IMR-90 (cell line): ENCODE results near the gene MSANTD4. TPM values are rescaled to one million over a fixed set of nuclear protein-coding genes. Genes with fewer than 3 reads are reported as not detected.

Source experiments
- ATAC-seq: fragments of 200-7000 bp; cut with Tn5 transposase; 2 replicates; pipeline ENCODE4 v1.9.1; 2020; ENCODE audit warnings: low read depth, mild to moderate bottlenecking, moderate library complexity
- BruUV-seq: library from RNA; stranded (reverse); fragments of 400-500 nt; replicated peaks from 2 replicates; lab custom pipeline; 2021; lab: Mats Ljungman, UMichigan
- CTCF ChIA-PET: fragments of 300-600 bp; formaldehyde crosslinking; extraction: SDS; loops from one replicate; lab custom pipeline; 2021; ENCODE audit warnings: antibody characterized with exemption; lab: Yijun Ruan, JAX
- POLR2A ChIA-PET: fragments of 300-600 bp; sonication (Branson Sonifier 250); formaldehyde crosslinking; loops from one replicate; lab custom pipeline; 2022; ENCODE audit warnings: antibody characterized with exemption; ENCODE audit not compliant: unreplicated experiment; lab: Charles Lee
- DNase-seq: peaks from one replicate; pipeline ENCODE4 v3.0.0; 2013
- H2AFZ ChIP-seq: replicated peaks from 2 replicates; pipeline ENCODE3; 2013; ENCODE audit warnings: low read length, mild to moderate bottlenecking; ENCODE audit not compliant: poor library complexity
- H2AK5ac ChIP-seq: 2 replicates; pipeline ENCODE4 v1.6.1; 2013; ENCODE audit warnings: low read depth, low read length, inconsistent platforms
- H2AK9ac ChIP-seq: replicated peaks from 2 replicates; pipeline ENCODE3; 2013; ENCODE audit warnings: mild to moderate bottlenecking, low read depth, low read length, moderate library complexity; ENCODE audit not compliant: poor library complexity
- H2BK120ac ChIP-seq: 2 replicates; pipeline ENCODE4 v1.6.1; 2013; ENCODE audit warnings: low read depth, low read length, inconsistent platforms
- H2BK15ac ChIP-seq: 3 replicates; pipeline ENCODE4 v1.6.1; 2013; ENCODE audit warnings: low read depth, low read length, inconsistent platforms
- H2BK20ac ChIP-seq: 2 replicates; pipeline ENCODE4 v1.6.1; 2013; ENCODE audit warnings: low read depth, mild to moderate bottlenecking, inconsistent platforms, low read length, moderate library complexity
- H2BK5ac ChIP-seq: 2 replicates; pipeline ENCODE4 v1.6.1; 2013; ENCODE audit warnings: mild to moderate bottlenecking, low read depth, low read length, inconsistent platforms; ENCODE audit not compliant: poor library complexity, severe bottlenecking
- H3K14ac ChIP-seq: replicated peaks from 2 replicates; pipeline ENCODE4 v1.6.1; 2013; ENCODE audit warnings: low read depth, low read length, inconsistent platforms
- H3K18ac ChIP-seq: 2 replicates; pipeline ENCODE4 v1.6.1; 2013; ENCODE audit warnings: low read depth, low read length, control low read depth
- H3K23ac ChIP-seq: 2 replicates; pipeline ENCODE4 v1.6.1; 2013; ENCODE audit warnings: low read depth, low read length, inconsistent platforms
- H3K27ac ChIP-seq: 2 replicates; pipeline ENCODE4 v1.5.1; 2013; ENCODE audit warnings: mild to moderate bottlenecking, control low read depth, low read length; ENCODE audit not compliant: insufficient read depth
- H3K27me3 ChIP-seq: 2 replicates; pipeline ENCODE4 v1.6.1; 2013; ENCODE audit warnings: low read length; ENCODE audit not compliant: control insufficient read depth, insufficient read depth
- H3K36me3 ChIP-seq: 2 replicates; pipeline ENCODE4 v1.6.1; 2013; ENCODE audit warnings: low read length, mixed read lengths; ENCODE audit not compliant: control insufficient read depth, insufficient read depth
- H3K4ac ChIP-seq: 2 replicates; pipeline ENCODE4 v1.6.1; 2013; ENCODE audit warnings: low read depth, low read length, inconsistent platforms
- H3K4me1 ChIP-seq: 2 replicates; pipeline ENCODE4 v1.6.1; 2013; ENCODE audit warnings: low read length, mixed read lengths; ENCODE audit not compliant: control insufficient read depth, insufficient read depth
- H3K4me2 ChIP-seq: 2 replicates; pipeline ENCODE4 v1.6.1; 2013; ENCODE audit warnings: low read depth, mild to moderate bottlenecking, control low read depth, low read length, moderate library complexity
- H3K4me3 ChIP-seq: 2 replicates; pipeline ENCODE4 v1.5.1; 2013; ENCODE audit warnings: low read depth, mild to moderate bottlenecking, control low read depth, low read length, moderate library complexity; ENCODE audit not compliant: insufficient read depth
- H3K56ac ChIP-seq: 2 replicates; pipeline ENCODE4 v1.6.1; 2013; ENCODE audit warnings: low read length, inconsistent platforms; ENCODE audit not compliant: insufficient read depth; ENCODE audit errors: extremely low read depth
- H3K79me1 ChIP-seq, 2 experiments: 2 replicates each; pipeline ENCODE4 v1.6.1; 2013; ENCODE audit warnings: low read length in 2 of 2, inconsistent platforms in 1 of 2, low read depth in 1 of 2
- H3K9ac ChIP-seq: 2 replicates; pipeline ENCODE4 v1.6.1; 2013; ENCODE audit warnings: low read depth, low read length, control low read depth
- H3K9me1 ChIP-seq: 2 replicates; pipeline ENCODE4 v1.6.1; 2013; ENCODE audit warnings: low read length, inconsistent platforms; ENCODE audit not compliant: insufficient read depth
- H3K9me3 ChIP-seq: 2 replicates; pipeline ENCODE4 v1.6.1; 2013; ENCODE audit warnings: low read length; ENCODE audit not compliant: control insufficient read depth, insufficient read depth
- H4K20me1 ChIP-seq: 2 replicates; pipeline ENCODE4 v1.6.1; 2013; ENCODE audit warnings: low read length, inconsistent platforms; ENCODE audit not compliant: insufficient read depth
- H4K5ac ChIP-seq: 2 replicates; pipeline ENCODE4 v1.6.1; 2013; ENCODE audit warnings: mild to moderate bottlenecking, low read depth, low read length, control low read depth
- H4K8ac ChIP-seq, 2 experiments: 2 replicates each; pipeline ENCODE4 v1.6.1; 2013; ENCODE audit warnings: low read depth in 2 of 2, low read length in 2 of 2, control low read depth in 1 of 2, inconsistent platforms in 1 of 2
- H4K91ac ChIP-seq: 2 replicates; pipeline ENCODE4 v1.6.1; 2013; ENCODE audit warnings: low read depth, low read length, inconsistent platforms; ENCODE audit not compliant: insufficient read depth
- BHLHE40 ChIP-seq: fragments of 150-350 bp; IDR thresholded peaks from 2 replicates; pipeline ENCODE4 v1.6.1; 2016; ENCODE audit warnings: mild to moderate bottlenecking, low read depth, low read length
- CEBPB ChIP-seq: IDR thresholded peaks from 2 replicates; pipeline ENCODE4 v1.6.1; 2012; ENCODE audit warnings: low read depth, low read length, improper control_type of control experiment
- ELK1 ChIP-seq: fragments of 150-350 bp; IDR thresholded peaks from 2 replicates; pipeline ENCODE4 v1.6.1; 2016; ENCODE audit warnings: low read depth, mild to moderate bottlenecking, low read length, moderate library complexity, borderline replicate concordance
- FOS ChIP-seq: fragments of 150-350 bp; IDR thresholded peaks from 2 replicates; pipeline ENCODE4 v1.6.1; 2016; ENCODE audit warnings: low read depth, low read length
- MAFK ChIP-seq: IDR thresholded peaks from 2 replicates; pipeline ENCODE4 v1.6.1; 2012; ENCODE audit warnings: low read depth, low read length, improper control_type of control experiment
- MAZ ChIP-seq: IDR thresholded peaks from 2 replicates; pipeline ENCODE4 v1.6.1; 2012; ENCODE audit warnings: low read depth, mild to moderate bottlenecking, low read length, improper control_type of control experiment, moderate library complexity, borderline replicate concordance
- MXI1 ChIP-seq: IDR thresholded peaks from 2 replicates; pipeline ENCODE4 v1.6.1; 2012; ENCODE audit warnings: low read depth, mild to moderate bottlenecking, low read length, moderate library complexity, borderline replicate concordance
- NFE2L2 ChIP-seq: fragments of 150-350 bp; IDR thresholded peaks from 2 replicates; pipeline ENCODE4 v1.6.1; 2016; ENCODE audit warnings: low read depth, mild to moderate bottlenecking, low read length
- POLR2A ChIP-seq: IDR thresholded peaks from 2 replicates; pipeline ENCODE4 v1.6.1; 2012; ENCODE audit warnings: mild to moderate bottlenecking, low read depth, low read length
- RAD21 ChIP-seq: IDR thresholded peaks from 2 replicates; pipeline ENCODE4 v1.6.1; 2012; ENCODE audit warnings: low read length, improper control_type of control experiment
- RCOR1 ChIP-seq: IDR thresholded peaks from 2 replicates; pipeline ENCODE4 v1.6.1; 2012; ENCODE audit warnings: mild to moderate bottlenecking, low read length, improper control_type of control experiment; ENCODE audit not compliant: insufficient replicate concordance
- RFX5 ChIP-seq: IDR thresholded peaks from 2 replicates; pipeline ENCODE4 v1.8.0; 2012; ENCODE audit warnings: low read depth, mild to moderate bottlenecking, low read length, moderate library complexity
- SMC3 ChIP-seq: fragments of 150-350 bp; IDR thresholded peaks from 2 replicates; pipeline ENCODE4 v1.6.1; 2016; ENCODE audit warnings: low read depth, mild to moderate bottlenecking, antibody characterized with exemption, low read length, moderate library complexity
- USF2 ChIP-seq: fragments of 150-350 bp; IDR thresholded peaks from 2 replicates; pipeline ENCODE4 v1.6.1; 2017; ENCODE audit warnings: mild to moderate bottlenecking, antibody characterized with exemption, low read length, low read depth
- WGBS, 2 experiments: methylation state at CpG; one replicate each; pipeline versions ENCODE4 v1.1.5 to v1.1.7; 2013; ENCODE audit warnings: missing lambda C conversion rate in 2 of 2; ENCODE audit not compliant: insufficient read length in 1 of 2; ENCODE audit errors: extremely low coverage in 2 of 2; 5-methylcytosine and 5-hydroxymethylcytosine counted together
- dilution Hi-C: fragments of 300-500 bp; cut with HindIII; formaldehyde crosslinking; loops from one replicate; pipeline ENCODE4 v1.14.3; 2018; ENCODE audit warnings: low sequenced_read_pairs; ENCODE audit not compliant: unreplicated experiment
- in situ Hi-C: fragments of 300-500 bp; cut with MboI; formaldehyde crosslinking; loops from 3 replicates; pipeline ENCODE4 v1.14.3; 2019; ENCODE audit warnings: low sequenced_read_pairs, inconsistent platforms, mixed read lengths
- intact Hi-C: fragments of 100-400 bp; cut with micrococcal nuclease; formaldehyde crosslinking; loops from 2 replicates; pipeline ENCODE4 v1.10.0; 2022
- polyA plus RNA-seq, 3 experiments: library from polyadenylated mRNA; depleted of rRNA; stranded (reverse); fragments of >200 nt; gene quantifications; 2 replicates each; pipeline ENCODE4 v1.2.3, GENCODE V29; 2012; ENCODE audit warnings: low replicate concordance in 1 of 3
- total RNA-seq: library from RNA; depleted of rRNA; stranded (reverse); fragments of >200 nt; gene quantifications from 2 replicates; pipeline ENCODE4 v1.2.3, GENCODE V29; 2012
- TF ChIP-seq, protein P1 (sequence below): conservative IDR thresholded peaks from 2 replicates; pipeline ENCODE4 v1.5.1; 2012; ENCODE audit warnings: mild to moderate bottlenecking, low read depth, low read length, improper control_type of control experiment

MSANTD4 gene
- total and polyA plus RNA-seq, 2 of the 4 experiments (the other 2 are of a cell fraction), result 9.4 to 18.8 TPM

- no peak overlapping the region for H3K18ac ChIP-seq
- no peak overlapping the region for H2BK20ac ChIP-seq
- no peak overlapping the region for H3K4me3 ChIP-seq
- H3K4me1 ChIP-seq, result peaks cover 1% of the 10 kb centered on the region
- no peak overlapping the region for H3K56ac ChIP-seq
- intact Hi-C loops, result no loop called here
- H4K8ac ChIP-seq, result no peak overlapping the region
- H3K4ac ChIP-seq, result no peak overlapping the region
- H2BK5ac ChIP-seq, result no peak overlapping the region
- WGBS, 2 experiments, result no CpG with 5 or more reads among the region's 1 CpG
- ATAC-seq (no peak), DNase-seq (no peak)
- H3K27me3 ChIP-seq, result no peaks in the 10 kb centered on the region
- H3K14ac ChIP-seq, result 0 out of 2 replicates have a peak overlapping the region, but pooled peaks have one; percentile 28
- no peak overlapping the region for H2BK15ac ChIP-seq
- H3K36me3 ChIP-seq, result no peaks in the 10 kb centered on the region
- ChIA-PET POLR2A (no interaction called here), CTCF (no interaction called here)
- no peak overlapping the region for H2AFZ ChIP-seq
- no peak overlapping the region for H3K27ac ChIP-seq
- in situ Hi-C loops, result no loop called here
- H2AK5ac ChIP-seq, result no peak overlapping the region
- no peak overlapping the region for H4K5ac ChIP-seq
- H3K79me1 ChIP-seq, result no peaks in the 10 kb centered on the region
- no peaks in the 10 kb centered on the region for H4K20me1 ChIP-seq
- BruUV-seq, result no TSS peak
- H3K9me3 ChIP-seq, result no peaks in the 10 kb centered on the region
- H3K9me1 ChIP-seq, result no peaks in the 10 kb centered on the region
- dilution Hi-C loops, result no loop called here
- H3K9ac ChIP-seq, result no peak overlapping the region
- H3K4me2 ChIP-seq, result no peak overlapping the region
- H3K23ac ChIP-seq, result no peak overlapping the region
- H2BK120ac ChIP-seq, result no peak overlapping the region
- no peak overlapping the region for H2AK9ac ChIP-seq
- TF ChIP-seq BHLHE40 (no peak), MAZ (no peak), FOS (no peak), ELK1 (no peak), RCOR1 (no peak), RAD21 (no peak), MAFK (no peak), CEBPB (no peak), USF2 (no peak), SMC3 (no peak), POLR2A (no peak), MXI1 (no peak), NFE2L2 (no peak), RFX5 (no peak)
- TF ChIP-seq, protein P1, sequence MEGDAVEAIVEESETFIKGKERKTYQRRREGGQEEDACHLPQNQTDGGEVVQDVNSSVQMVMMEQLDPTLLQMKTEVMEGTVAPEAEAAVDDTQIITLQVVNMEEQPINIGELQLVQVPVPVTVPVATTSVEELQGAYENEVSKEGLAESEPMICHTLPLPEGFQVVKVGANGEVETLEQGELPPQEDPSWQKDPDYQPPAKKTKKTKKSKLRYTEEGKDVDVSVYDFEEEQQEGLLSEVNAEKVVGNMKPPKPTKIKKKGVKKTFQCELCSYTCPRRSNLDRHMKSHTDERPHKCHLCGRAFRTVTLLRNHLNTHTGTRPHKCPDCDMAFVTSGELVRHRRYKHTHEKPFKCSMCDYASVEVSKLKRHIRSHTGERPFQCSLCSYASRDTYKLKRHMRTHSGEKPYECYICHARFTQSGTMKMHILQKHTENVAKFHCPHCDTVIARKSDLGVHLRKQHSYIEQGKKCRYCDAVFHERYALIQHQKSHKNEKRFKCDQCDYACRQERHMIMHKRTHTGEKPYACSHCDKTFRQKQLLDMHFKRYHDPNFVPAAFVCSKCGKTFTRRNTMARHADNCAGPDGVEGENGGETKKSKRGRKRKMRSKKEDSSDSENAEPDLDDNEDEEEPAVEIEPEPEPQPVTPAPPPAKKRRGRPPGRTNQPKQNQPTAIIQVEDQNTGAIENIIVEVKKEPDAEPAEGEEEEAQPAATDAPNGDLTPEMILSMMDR, result no peak
- H4K91ac ChIP-seq, result no peak overlapping the region
These were observed 52.3 kb downstream of the MSANTD4 start for GRCh38 chr11:105969756-105970155.
